HG02884 (cell line): ENCODE measurements around the gene SOX12.
A peak's percentile ranks its signal among the peaks of the same experiment; 100 is the strongest.
"Not testable (repeated sequence)": the region's sequence is repeated elsewhere in the genome, so short reads cannot be mapped to it uniquely, and the experiment has no call there.

Experiments used
- ATAC-seq: cut with Tn5 transposase; IDR thresholded peaks from one replicate; pipeline ENCODE4 v1.9.1; 2021; ENCODE audit warnings: mild to moderate bottlenecking, moderate library complexity; ENCODE audit not compliant: unreplicated experiment

The SOX12 gene

DNA sequence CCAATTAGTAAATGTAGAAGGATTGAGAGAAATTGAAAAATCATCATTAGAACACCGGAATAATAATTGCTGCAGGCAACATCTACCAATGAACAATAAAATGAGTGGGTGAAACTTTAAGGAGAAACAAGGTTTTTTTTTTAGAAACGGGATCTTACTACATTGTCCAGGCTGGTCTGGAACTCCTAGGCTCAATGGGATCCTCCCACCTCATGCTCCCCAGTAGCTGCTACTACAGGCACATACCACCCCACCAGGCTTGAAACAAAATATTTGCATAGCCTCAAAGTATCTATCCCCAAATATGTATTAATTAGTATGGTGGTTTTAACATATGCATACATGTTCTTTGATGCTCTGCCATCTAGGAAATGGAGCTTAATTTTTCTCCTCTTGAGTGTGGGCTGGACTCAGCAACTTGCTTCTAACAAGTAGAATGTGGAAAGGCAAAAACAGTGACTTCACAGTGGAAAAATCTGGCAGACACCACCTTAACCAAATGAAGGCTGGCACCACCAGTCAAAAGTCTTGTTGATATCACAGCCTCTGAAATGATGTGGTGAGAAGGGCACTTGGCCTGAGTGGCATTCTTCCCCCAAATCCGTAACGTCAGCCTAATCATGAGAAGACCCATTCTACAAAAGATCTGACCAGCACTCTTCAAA is 33.7 kb downstream of the SOX12 start:
- ATAC-seq, result no peak

DNA sequence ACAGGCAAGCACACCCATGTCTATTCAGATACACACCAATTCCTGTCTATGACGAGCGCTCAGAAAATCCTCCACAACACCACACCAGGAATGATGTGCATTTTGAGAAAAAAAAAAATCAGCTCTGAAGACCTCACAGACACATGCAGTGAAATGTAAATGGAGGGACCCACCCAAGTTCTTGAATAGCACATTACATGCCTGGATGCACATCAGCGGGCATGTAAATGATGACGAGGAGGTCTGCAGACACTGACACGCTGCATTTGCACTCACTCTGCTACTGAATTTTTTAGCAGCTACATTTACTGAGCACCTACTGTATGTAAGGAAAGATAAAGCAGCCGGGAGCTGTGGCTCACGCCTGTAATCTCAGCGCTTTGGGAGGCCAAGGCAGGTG is 36.2 kb downstream of the SOX12 start:
- ATAC-seq, result peak; percentile 68

DNA sequence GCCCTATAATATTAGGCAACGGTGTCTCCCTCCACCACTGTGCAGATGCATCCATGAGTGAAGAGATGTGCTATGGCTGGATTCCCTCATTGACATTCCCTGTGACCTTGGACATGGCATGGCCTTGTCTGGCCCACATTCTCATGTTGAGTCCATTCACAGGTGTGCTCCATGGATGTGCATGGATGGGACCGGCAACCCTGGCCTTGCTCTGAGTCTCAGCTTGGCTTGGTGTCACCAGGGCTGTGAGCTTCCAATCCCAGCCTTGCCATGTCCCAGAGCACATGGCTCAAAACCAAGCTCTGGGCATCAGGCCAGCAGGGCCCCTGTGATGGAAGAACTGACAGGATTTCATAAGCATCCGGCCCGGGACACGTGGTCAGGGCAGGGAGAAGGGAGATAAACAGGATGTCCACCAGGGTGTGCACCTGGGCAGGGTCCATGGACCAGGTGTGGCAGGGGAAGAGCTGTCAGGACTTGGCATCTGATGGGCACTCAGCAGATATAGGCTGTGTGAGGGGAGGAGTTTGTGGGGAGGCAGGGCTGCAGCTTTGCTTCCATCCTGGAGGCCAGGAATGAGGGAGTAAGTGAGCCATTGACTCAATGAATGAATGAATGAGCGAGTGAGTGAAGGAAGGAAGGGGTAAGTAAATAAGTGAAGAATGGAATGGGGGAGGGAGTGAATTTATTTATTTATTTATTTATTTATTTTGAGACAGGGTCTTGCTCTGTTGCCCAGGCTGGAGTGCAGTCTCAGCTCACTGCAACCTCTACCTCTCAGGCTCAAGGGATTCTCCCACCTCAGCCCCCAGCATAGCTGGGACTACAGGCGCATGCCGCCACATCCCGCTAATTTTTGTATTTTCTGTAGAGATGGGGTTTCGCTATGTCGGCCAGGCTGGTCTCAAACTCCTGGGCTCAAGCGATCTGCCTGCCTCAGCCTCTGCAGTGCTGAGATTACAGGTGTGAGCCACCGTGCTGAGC is 37.2 kb downstream of the SOX12 start:
- ATAC-seq, result no peak

DNA sequence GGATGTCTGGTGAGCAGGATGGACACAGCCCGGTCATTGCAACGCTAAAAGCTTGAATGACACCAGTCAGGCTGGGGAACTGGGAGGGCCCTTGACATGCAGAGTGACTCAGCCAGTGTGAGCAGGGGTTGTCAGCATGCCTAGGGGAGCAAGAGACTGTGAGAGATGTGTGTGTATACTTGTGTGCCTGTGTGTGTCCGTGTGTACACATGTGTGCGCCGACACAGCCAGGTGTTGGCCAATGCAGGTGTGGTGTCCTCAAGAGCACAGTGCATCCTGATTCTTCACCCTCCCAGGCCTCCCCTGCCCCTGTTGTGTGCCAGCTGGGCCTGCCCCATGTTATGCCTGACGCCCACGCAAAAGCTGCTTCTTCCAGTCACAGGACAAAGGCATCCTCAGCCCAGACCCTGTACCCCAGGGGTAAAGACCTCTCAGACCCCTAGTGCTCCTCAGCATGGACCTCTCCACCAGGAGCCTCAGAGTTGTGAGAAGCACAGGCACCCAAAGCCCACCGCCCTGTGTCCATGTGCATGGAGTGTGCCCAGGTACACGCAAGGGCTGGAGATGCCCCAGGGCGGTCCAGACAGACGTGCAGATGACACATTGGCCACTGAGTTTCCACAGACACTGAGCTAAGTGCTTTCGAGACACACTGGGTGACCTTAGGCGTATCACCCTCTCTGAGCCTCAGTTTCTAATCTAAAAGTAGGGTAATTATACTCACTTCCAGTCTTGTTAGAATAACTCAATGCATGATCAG is 38.1 kb downstream of the SOX12 start:
- no peak for ATAC-seq

DNA sequence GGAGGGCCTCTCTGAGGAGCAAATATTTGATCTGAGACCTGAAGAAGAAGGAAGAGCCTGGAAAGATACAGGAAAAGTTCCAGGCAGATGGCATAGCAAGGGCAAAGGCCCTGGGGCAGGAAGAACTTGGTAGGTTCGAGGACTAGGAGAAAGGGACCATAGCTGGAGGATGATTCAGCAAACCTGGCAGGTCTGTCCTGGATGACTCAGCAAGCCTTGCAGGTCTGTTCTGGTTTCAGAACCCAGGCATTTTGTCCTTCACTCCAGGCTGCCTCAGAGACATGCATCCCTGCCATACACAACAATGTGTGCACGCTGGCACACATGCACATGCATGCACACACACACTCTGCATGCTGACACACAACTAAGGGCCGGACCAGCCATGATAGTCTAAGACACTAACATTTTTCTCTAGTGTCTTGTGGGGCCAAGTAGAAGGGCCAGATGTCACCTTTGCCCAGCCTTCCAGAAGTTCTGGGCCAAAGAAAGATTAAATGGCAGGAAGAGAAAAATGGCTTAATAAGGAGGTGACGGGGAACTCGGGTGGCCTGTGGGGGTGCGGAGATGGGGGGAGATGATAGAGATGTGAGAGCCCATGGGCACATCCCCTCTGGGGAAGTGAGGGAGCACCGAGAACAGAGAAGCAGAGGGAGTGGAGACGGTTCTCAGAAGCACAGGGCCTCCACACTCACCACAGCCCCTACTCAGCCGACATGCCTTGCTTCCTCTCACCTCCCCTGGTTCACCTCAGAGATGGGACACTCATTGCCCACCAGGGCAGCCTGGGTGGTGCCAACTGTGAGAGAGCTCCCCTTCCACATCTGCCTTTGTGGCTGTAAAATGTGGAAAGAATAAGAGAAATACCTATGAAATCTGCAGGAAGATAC is 39.8 kb downstream of the SOX12 start:
- ATAC-seq, result no peak

DNA sequence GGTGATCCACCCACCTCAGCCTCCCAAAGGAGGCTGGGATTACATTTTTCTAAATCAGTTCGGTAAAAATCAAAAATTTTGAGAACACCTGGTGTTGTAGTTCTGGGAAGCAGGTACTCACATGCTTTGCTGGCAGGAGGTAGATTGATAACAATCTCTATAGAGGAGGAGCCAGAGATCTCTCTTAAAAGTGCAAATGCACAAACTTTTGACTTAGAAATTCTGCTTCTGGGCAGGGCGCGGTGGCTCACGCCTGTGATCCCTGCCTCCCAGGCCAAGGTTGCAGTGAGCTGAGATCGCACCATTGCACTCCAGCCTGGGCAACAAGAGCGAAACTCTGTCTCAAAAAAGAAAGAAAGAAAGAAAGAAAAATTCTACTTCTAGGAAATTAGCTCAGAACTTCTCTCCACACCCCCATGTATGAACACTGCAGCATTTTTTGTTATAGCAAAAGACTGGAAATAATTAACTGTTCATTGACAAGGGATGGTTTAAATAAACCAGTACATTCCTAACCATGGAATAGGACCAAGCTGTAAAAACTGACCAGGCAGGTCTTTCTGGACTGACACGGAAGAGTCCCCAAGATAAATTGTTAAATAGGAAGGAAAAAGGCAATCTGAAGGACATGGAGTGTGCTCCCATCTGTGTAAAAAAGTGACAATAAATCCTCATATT is 40.8 kb downstream of the SOX12 start:
- ATAC-seq, result no peak

DNA sequence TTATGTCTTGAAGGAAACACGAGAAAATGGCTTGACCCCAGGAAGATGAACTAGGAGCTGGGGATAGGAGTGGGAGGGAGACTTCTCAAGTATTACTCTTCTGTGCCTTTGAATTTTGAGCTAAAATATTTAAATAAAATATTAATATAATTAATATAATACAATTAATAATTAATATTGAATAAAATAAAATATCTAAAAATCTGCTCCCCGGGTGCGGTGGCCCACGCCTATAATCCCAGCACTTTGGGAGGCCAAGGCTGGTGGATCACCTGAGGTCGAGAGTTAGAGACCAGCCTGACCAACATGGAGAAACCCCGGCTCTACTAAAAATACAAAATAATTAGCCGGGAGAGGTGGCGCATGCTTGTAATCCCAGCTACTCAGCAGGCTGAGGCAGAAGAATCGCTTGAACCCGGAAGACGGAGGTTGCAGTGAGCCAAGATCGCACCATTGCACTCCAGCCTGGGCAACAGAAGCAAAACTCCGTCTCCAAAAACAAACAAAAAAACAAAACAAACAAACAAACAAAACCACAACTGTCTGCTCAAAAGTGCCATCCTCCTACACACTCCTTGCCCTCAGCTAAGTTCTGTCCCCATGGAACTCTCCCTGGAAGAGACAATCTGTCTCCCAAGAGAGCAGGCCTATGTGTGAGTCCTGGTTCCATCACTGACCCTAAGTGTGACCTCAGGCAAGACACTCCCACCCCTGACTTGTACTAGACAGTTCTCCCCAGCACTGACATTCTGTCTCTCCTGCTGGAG is 41.5 kb downstream of the SOX12 start:
- no peak for ATAC-seq

DNA sequence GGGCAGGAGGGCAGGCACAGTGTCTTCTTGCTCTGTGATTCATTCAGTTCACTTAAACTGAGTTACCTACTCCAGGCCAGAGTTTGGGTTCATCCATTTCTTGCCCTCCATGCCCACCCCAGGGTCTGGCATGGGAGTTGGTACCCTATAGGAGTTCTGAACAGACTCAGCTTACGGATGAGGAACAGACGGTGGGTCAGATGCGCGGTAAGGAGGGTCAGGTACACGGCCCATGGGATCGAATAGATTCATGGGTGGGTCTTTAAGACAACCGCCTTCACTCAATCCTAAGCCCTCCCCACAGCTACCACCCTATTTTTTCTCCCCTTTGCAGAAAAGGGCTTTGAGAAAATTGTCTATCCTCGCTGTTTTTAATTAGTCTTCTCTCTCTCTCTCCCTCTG is 42.1 kb downstream of the SOX12 start:
- no peak for ATAC-seq

DNA sequence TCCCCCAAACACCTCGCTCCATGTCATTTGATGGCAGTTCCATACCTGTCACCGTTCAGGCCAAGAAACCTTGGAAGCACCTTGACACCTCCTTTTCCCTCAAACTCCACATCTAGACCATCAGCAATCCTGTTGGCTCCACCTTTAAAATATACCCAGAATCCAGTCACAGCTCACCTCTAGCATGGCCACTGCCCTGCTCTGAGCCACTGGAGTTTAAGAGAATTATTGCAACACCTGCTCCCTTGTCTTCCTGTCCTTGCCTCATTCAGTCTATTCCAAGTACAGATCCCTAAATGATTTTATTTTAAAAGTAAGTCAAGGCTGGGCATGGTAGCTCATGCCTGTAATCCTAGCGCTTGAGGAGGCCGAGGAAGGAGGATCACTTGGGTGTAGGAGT is 43.6 kb downstream of the SOX12 start:
- no peak for ATAC-seq

DNA sequence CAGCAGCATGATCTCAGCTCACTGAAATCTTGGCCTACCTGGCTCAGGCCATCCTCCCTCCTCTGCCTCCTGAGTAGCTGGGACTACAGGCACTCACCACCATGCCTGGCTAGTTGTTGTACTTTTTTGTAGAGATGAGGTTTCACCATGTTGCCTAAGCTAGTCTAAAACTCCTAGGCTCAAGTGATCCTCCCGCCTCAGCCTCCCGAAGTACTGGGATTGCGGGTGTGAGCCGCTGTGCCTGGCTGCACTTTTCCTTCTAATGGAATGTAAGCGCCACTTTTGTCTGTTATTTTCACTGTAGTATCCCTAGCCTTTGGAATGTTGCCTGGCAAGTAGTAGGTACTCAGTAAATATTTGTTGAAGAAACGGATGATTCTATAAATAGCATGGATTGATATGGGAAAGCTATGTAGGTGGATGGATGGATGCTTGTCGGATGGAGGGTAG is 44.8 kb downstream of the SOX12 start:
- ATAC-seq, result no peak

DNA sequence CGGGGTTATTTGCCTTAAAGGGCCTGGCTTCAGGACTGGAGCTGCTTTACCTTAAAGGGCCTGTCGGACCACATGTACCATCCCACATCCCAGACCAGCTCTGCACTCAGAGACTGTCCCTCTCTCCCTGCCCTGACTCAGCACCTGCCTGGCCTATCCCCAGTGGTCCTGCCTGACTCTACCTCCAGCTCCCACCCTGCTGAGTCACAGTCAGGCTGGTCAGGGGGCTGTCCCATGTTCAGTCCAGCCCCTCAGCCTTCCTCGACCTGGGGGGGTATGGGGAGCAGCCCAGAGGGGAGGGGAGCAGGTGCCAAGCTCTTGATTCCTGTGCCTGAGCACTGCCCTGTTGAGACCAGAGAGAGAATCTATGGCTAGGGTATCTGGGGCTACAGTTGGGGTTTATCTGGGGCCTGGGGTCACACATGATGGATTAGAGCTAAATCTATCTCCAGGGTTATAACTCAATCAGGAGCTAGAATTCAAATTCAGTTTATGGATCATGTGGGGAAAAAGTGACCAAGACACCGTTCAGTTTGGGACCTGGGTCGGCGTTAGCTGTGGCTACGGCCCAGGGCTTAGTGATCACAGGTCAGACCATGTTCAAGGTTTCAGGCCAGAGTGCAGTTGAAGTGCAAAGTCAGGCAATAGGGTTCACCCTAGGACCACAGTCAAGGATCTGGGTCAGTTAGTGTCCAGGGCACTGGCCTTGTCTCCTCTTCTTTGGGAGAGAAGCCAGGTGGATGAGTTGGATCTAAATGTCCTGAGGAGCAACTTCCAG is 45.8 kb downstream of the SOX12 start:
- ATAC-seq, result no peak

DNA sequence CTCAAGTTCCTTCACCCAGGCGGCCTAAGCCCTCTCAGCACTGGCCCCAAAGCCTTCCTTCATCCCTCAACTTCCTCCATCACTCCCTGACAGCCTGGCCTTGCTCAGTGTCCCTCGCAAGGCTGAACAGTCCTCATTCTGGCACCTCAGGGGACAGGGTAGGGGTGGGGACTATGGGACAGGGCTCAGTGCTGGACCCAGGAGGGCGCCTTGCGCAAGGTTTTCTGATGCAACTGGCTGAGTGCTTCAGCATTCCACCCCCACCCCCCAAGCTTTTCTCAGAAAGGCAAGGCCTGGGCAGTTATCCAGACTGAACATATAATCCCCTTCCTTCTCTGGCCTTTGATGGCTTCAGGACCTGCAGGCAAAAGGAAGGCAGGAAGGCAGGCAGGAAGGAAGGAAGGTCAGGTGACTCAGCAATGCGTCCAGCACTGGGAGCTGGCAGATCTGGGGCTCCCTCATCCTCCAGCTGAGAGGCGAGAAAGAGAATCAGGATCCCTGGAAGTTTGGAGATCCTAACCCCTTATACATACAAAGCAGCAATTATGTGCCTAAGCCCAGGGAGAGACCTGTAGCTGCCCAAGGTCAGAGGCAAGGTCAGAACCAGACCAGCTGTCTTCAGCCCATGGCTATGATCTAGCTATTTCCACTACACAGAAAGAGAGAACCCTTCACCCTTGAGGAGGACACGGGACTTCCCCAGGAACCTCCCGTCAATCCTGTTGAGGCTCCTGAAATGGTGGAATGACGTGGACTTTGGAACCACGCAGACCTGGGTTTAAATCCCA is 46.6 kb downstream of the SOX12 start:
- ATAC-seq, result no peak

DNA sequence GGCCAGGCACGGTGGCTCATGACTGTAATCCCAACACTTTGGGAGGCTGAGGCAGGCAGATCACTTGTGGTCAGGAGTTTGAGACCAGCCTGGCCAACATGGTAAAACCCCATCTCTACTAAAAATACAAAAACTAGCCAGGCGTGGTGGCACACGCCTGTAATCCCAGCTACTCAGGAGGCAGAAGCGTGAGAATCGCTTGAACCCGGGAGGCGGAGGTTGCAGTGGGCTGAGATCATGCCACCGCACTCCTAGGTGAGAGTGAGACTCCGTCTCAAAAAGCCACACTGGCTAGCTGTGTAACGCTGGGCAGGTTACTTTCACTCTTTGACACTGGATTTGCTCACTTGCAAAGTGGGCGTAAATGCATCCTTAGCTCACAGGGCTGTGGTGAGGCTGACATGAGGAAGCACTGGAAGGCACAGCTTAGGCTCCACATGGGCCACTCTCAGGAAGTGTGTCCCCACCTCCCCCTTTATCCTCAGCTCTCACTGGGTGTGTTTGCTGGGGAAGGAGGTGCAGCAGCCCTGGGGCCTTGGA is 47.3 kb downstream of the SOX12 start:
- ATAC-seq, result not testable (repeated sequence)

DNA sequence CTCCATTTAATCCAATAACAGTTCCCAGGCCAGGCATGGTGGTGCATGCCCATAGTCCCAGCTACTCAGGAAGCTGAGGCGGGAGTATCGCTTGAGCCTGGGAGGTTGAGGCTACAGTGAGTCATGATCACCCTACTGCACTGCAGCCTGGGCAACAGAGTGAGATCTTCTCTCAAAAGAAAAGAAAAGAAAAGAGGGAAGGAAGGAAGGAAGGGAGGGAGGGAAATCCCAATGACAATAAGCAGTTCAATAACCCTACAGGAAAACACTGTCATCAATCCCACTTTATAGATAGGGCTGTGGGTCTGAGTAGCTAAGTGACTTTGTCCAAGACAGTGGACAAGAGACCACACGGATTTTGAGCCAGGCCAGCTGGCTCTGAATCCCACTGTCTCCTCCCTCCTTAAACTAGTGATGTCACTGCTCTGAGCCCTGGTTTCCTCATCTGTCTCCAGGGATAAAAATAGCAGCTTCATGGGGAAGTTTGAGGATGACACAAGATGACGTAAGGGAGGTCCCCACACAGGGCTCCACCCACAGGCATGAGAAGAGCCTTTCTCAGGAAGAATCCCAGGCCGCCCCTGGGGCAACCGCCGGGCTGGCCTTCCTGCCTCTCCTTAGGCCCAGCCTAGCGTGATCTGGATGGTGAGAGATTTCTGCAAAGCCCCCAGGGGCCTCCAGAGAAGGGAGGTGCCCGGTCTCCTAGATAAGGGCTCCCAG is 48.0 kb downstream of the SOX12 start:
- ATAC-seq, result no peak

DNA sequence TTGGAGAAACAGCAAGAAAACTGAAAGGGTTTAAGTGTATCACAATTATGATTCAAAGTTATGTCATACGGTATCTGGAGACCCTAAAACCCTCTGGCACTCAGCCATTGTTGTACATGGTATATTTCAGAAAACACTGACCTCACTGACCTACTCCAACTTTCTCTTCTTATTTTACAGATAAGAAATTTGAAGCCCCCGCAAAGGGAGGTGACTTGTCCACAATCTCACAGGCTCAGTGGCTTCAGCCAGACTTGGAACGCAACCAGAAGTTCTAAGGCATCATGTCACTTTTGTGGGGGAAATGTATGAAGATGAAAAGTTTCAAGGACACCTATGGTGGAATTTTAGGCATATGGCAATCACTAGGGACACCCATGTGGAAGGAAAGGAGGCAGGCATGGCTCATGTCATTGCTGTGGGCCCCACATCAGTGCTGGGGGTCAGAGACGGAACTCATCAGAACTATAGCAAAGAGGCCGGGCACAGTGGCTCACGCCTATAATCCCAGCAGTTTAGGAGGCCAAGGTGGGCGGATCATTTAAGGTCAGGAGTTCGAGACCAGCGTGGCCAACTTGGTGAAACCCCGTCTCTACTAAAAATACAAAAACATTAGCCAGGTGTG is 50.0 kb downstream of the SOX12 start:
- ATAC-seq, result no peak

DNA sequence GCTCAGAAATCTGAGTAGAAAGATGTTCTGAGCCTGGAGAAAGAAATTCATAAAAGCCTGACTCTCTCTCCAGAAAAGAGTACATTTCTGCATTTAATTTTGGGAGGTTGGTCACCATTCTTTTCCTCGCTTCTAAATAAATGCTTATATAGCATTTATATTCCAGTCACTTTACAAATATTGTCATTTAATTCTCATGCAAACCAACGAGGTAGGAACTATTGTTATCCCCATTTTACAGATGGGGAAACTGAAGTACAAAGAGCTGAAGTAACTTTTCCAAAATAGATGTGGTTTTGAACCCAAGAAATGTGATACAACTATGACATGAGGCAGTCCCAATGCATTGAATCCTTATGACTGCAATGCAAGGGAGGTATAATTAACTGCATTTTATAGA is 50.7 kb downstream of the SOX12 start:
- ATAC-seq, result no peak
